HEK293 (cell line): Measurements from ENCODE around the gene LARP6.

Experiments
- CTCF ChIA-PET: fragments of 350-600 bp; formaldehyde crosslinking; extraction: SDS; loops from one replicate; lab custom pipeline; 2021; ENCODE audit warnings: antibody characterized with exemption; lab: Yijun Ruan, JAX
- POLR2A ChIA-PET: fragments of 300-600 bp; formaldehyde crosslinking; extraction: SDS; loops from one replicate; lab custom pipeline; 2020; ENCODE audit warnings: antibody characterized with exemption, inconsistent platforms; lab: Yijun Ruan, JAX
- H3K27ac ChIP-seq: fragments of 200-500 bp; sonication (Bioruptor generic); 2 replicates; pipeline ENCODE4 v1.5.1; 2014; ENCODE audit warnings: low read depth, low read length, control low read depth, inconsistent platforms; ENCODE audit errors: extremely low read depth
- H3K36me3 ChIP-seq, 2 experiments: fragments of 200-500 bp in 1 of 2; sonication (Bioruptor generic) in 1 of 2; 1 replicate in 1 of 2; 2 replicates in 1 of 2; pipeline ENCODE4 v1.5.1; 2014 to 2017; ENCODE audit warnings: inconsistent platforms in 2 of 2, low read length in 2 of 2; ENCODE audit not compliant: control insufficient read depth in 2 of 2, insufficient read depth in 1 of 2
- H3K4me1 ChIP-seq: fragments of 200-500 bp; sonication (Bioruptor generic); 2 replicates; pipeline ENCODE4 v1.5.1; 2014; ENCODE audit warnings: mild to moderate bottlenecking, low read length, inconsistent platforms; ENCODE audit not compliant: control insufficient read depth, insufficient read depth
- H3K4me3 ChIP-seq: 2 replicates; pipeline ENCODE4 v1.5.1; 2011; ENCODE audit warnings: low read depth, mild to moderate bottlenecking, control low read depth, low read length, moderate library complexity
- H3K9me3 ChIP-seq: fragments of 200-500 bp; sonication (Bioruptor generic); 2 replicates; pipeline ENCODE4 v1.5.1; 2014; ENCODE audit warnings: low read depth, low read length, inconsistent platforms; ENCODE audit not compliant: control insufficient read depth, insufficient read depth
- EGR2 ChIP-seq: fragments of 450-650 bp; formaldehyde crosslinking; IDR thresholded peaks from 2 replicates; pipeline ENCODE4 v1.5.1; 2016; ENCODE audit warnings: low read depth, missing biosample characterization, missing genetic modification characterization
- ZBTB48 ChIP-seq: fragments of 450-650 bp; formaldehyde crosslinking; IDR thresholded peaks from 2 replicates; pipeline ENCODE4 v1.5.1; 2016; ENCODE audit warnings: missing biosample characterization, missing genetic modification characterization
- ZBTB8A ChIP-seq: fragments of 450-650 bp; formaldehyde crosslinking; IDR thresholded peaks from 2 replicates; pipeline ENCODE4 v1.5.1; 2016; ENCODE audit warnings: missing biosample characterization, missing genetic modification characterization
- ZNF112 ChIP-seq: fragments of 450-650 bp; formaldehyde crosslinking; IDR thresholded peaks from 2 replicates; pipeline ENCODE4 v1.5.0; 2017; ENCODE audit warnings: missing biosample characterization, missing genetic modification characterization
- ZNF114 ChIP-seq: fragments of 450-650 bp; formaldehyde crosslinking; IDR thresholded peaks from 2 replicates; pipeline ENCODE4 v1.5.0; 2017; ENCODE audit warnings: missing biosample characterization, missing genetic modification characterization
- ZNF133 ChIP-seq: fragments of 450-650 bp; formaldehyde crosslinking; IDR thresholded peaks from 2 replicates; pipeline ENCODE4 v1.5.1; 2016; ENCODE audit warnings: missing biosample characterization, missing genetic modification characterization
- ZNF175 ChIP-seq: fragments of 450-650 bp; formaldehyde crosslinking; IDR thresholded peaks from 2 replicates; pipeline ENCODE4 v1.5.1; 2016; ENCODE audit warnings: missing biosample characterization, missing genetic modification characterization
- ZNF19 ChIP-seq: fragments of 450-650 bp; formaldehyde crosslinking; IDR thresholded peaks from 2 replicates; pipeline ENCODE4; 2016; ENCODE audit warnings: missing biosample characterization, missing genetic modification characterization, low read depth
- ZNF302 ChIP-seq: fragments of 450-650 bp; formaldehyde crosslinking; IDR thresholded peaks from 2 replicates; pipeline ENCODE4 v1.5.1; 2016; ENCODE audit warnings: missing biosample characterization, missing genetic modification characterization, low read depth
- ZNF37A ChIP-seq: fragments of 450-650 bp; IDR thresholded peaks from 2 replicates; pipeline ENCODE4 v1.5.1; 2018; ENCODE audit warnings: missing biosample characterization, missing genetic modification characterization
- ZNF555 ChIP-seq: fragments of 450-650 bp; formaldehyde crosslinking; conservative IDR thresholded peaks from 2 replicates; pipeline ENCODE4 v1.5.1; 2017; ENCODE audit warnings: missing biosample characterization, mild to moderate bottlenecking, missing genetic modification characterization, inconsistent platforms
- ZNF626 ChIP-seq: fragments of 450-650 bp; sonication (Bioruptor Pico); formaldehyde crosslinking; IDR thresholded peaks from 2 replicates; pipeline ENCODE4 v1.5.1; 2018; ENCODE audit warnings: missing biosample characterization, missing genetic modification characterization, inconsistent platforms
- ZNF704 ChIP-seq: fragments of 450-650 bp; formaldehyde crosslinking; IDR thresholded peaks from 2 replicates; pipeline ENCODE4 v1.5.1; 2016; ENCODE audit warnings: missing biosample characterization, missing genetic modification characterization
- TF ChIP-seq, protein P1 (sequence below): fragments of 450-650 bp; formaldehyde crosslinking; IDR thresholded peaks from 2 replicates; pipeline ENCODE4 v1.5.1; 2016; ENCODE audit warnings: missing biosample characterization, missing genetic modification characterization
- TF ChIP-seq, protein P2 (sequence below): fragments of 450-650 bp; formaldehyde crosslinking; IDR thresholded peaks from 2 replicates; pipeline ENCODE4 v1.5.1; 2017; ENCODE audit warnings: missing biosample characterization, missing genetic modification characterization
- TF ChIP-seq, protein P3 (sequence below): fragments of 450-650 bp; formaldehyde crosslinking; IDR thresholded peaks from 2 replicates; pipeline ENCODE4 v1.5.1; 2017; ENCODE audit warnings: missing biosample characterization, missing genetic modification characterization
- TF ChIP-seq, protein P4 (sequence below): fragments of 450-650 bp; formaldehyde crosslinking; IDR thresholded peaks from 2 replicates; pipeline ENCODE4 v1.5.1; 2016; ENCODE audit warnings: missing biosample characterization, missing genetic modification characterization

Gene LARP6

GRCh38 chr15:70867911-70868467 lies 14.0 kb upstream of the LARP6 start:
- POLR2A ChIA-PET: no interaction called here
- TF ChIP-seq, protein P1, sequence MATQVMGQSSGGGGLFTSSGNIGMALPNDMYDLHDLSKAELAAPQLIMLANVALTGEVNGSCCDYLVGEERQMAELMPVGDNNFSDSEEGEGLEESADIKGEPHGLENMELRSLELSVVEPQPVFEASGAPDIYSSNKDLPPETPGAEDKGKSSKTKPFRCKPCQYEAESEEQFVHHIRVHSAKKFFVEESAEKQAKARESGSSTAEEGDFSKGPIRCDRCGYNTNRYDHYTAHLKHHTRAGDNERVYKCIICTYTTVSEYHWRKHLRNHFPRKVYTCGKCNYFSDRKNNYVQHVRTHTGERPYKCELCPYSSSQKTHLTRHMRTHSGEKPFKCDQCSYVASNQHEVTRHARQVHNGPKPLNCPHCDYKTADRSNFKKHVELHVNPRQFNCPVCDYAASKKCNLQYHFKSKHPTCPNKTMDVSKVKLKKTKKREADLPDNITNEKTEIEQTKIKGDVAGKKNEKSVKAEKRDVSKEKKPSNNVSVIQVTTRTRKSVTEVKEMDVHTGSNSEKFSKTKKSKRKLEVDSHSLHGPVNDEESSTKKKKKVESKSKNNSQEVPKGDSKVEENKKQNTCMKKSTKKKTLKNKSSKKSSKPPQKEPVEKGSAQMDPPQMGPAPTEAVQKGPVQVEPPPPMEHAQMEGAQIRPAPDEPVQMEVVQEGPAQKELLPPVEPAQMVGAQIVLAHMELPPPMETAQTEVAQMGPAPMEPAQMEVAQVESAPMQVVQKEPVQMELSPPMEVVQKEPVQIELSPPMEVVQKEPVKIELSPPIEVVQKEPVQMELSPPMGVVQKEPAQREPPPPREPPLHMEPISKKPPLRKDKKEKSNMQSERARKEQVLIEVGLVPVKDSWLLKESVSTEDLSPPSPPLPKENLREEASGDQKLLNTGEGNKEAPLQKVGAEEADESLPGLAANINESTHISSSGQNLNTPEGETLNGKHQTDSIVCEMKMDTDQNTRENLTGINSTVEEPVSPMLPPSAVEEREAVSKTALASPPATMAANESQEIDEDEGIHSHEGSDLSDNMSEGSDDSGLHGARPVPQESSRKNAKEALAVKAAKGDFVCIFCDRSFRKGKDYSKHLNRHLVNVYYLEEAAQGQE: no peak
- TF ChIP-seq ZNF19 (no peak), ZNF133 (tag by site-specific recombination) (peak; percentile 66), ZNF704 (tag by site-specific recombination) (no peak), EGR2 (tag by site-specific recombination) (no peak), ZNF114 (no peak)
- TF ChIP-seq, protein P2, sequence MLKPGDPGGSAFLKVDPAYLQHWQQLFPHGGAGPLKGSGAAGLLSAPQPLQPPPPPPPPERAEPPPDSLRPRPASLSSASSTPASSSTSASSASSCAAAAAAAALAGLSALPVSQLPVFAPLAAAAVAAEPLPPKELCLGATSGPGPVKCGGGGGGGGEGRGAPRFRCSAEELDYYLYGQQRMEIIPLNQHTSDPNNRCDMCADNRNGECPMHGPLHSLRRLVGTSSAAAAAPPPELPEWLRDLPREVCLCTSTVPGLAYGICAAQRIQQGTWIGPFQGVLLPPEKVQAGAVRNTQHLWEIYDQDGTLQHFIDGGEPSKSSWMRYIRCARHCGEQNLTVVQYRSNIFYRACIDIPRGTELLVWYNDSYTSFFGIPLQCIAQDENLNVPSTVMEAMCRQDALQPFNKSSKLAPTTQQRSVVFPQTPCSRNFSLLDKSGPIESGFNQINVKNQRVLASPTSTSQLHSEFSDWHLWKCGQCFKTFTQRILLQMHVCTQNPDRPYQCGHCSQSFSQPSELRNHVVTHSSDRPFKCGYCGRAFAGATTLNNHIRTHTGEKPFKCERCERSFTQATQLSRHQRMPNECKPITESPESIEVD (tag by site-specific recombination): peak; percentile 11; the same call in 1 of the 2 replicates
- TF ChIP-seq, all 188 proteins: peak for 2
- no peaks in the 10 kb centered on the region for H3K36me3 ChIP-seq
- no peak overlapping the region for H3K27ac ChIP-seq
- CTCF ChIA-PET: interaction anchor here (0.7 to 2.8 kb wide), 5 partner anchors 9 to 189 kb away, joined by 3 to 17 read pairs (median 7); no protein-coding TSS in a partner anchor
- H3K4me1 ChIP-seq: peaks cover 8% of the 10 kb centered on the region
- H3K9me3 ChIP-seq: no peaks in the 10 kb centered on the region
- H3K4me3 ChIP-seq: no peak overlapping the region

- Histone ChIP-seq H3K4me3 (no peak overlapping the region), H3K27ac (no peak overlapping the region), H3K36me3 (no peaks in the 10 kb centered on the region), H3K9me3 (no peaks in the 10 kb centered on the region), H3K4me1 (peaks cover 8% of the 10 kb centered on the region)
- CTCF ChIA-PET: interaction anchor here (1.1 kb wide), 1 partner anchor 8 kb away, joined by 6 read pairs; no protein-coding TSS in a partner anchor
- TF ChIP-seq ZNF175 (tag by site-specific recombination) (no peak), ZNF555 (no peak)
- POLR2A ChIA-PET: no interaction called here
Measured at GRCh38 chr15:70866982-70867641, 13.2 kb upstream of the LARP6 start.

- Histone ChIP-seq H3K36me3 (no peaks in the 10 kb centered on the region), H3K4me3 (no peak overlapping the region), H3K9me3 (no peaks in the 10 kb centered on the region), H3K4me1 (no peaks in the 10 kb centered on the region; the same call in 1 of the 2 replicates), H3K27ac (no peak overlapping the region)
- CTCF ChIA-PET: interaction anchor here (0.6 to 2.3 kb wide), 7 partner anchors 9 to 45 kb away, joined by 3 to 17 read pairs (median 3); partner anchors contain the start of gene LARP6
- POLR2A ChIA-PET: interaction anchor here (0.6 to 1.2 kb wide), 2 partner anchors 10 to 51 kb away, joined by 4 to 5 read pairs; partner anchors contain the start of gene LARP6
- TF ChIP-seq ZNF112 (tag by site-specific recombination) (no peak), ZNF302 (no peak), ZNF37A (tag by site-specific recombination) (no peak), ZNF133 (tag by site-specific recombination) (no peak), ZNF626 (tag by site-specific recombination) (no peak), ZBTB48 (tag by site-specific recombination) (no peak), ZNF114 (no peak), ZBTB8A (no peak)
- TF ChIP-seq, protein P2 (tag by site-specific recombination): no peak
- TF ChIP-seq, protein P3, sequence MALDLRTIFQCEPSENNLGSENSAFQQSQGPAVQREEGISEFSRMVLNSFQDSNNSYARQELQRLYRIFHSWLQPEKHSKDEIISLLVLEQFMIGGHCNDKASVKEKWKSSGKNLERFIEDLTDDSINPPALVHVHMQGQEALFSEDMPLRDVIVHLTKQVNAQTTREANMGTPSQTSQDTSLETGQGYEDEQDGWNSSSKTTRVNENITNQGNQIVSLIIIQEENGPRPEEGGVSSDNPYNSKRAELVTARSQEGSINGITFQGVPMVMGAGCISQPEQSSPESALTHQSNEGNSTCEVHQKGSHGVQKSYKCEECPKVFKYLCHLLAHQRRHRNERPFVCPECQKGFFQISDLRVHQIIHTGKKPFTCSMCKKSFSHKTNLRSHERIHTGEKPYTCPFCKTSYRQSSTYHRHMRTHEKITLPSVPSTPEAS (tag by site-specific recombination): no peak
- TF ChIP-seq, protein P4, sequence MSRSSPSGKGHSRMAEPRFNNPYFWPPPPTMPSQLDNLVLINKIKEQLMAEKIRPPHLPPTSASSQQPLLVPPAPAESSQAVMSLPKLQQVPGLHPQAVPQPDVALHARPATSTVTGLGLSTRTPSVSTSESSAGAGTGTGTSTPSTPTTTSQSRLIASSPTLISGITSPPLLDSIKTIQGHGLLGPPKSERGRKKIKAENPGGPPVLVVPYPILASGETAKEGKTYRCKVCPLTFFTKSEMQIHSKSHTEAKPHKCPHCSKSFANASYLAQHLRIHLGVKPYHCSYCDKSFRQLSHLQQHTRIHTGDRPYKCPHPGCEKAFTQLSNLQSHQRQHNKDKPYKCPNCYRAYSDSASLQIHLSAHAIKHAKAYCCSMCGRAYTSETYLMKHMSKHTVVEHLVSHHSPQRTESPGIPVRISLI (tag by site-specific recombination): no peak
Measured at GRCh38 chr15:70863450-70864218, 9.7 kb upstream of the LARP6 start.
